Measurements from ENCODE around the gene USP24.

Gene USP24

DNA sequence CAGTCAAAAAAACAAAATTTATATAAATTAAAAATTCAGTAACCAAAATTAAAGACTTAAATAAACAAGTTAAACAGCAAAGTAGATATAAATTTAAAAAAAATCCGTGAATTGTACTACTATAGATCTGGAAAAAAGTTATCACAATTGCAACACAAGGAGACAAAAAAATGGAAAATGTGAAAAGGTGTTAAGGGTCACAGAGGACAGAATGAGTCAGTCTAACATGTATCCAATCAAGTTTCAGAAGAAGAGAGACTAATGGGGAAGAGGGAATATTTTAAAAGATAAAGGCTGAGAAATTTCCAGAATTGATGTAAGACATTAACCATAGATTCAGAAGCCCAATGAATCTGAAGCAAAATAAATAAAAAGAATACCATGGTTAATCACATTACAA lies 46.0 kb downstream of the USP24 start:
- H3K36me3 ChIP-seq, result peaks cover 43% of the 10 kb centered on the region
- H3K27me3 ChIP-seq, result no peaks in the 10 kb centered on the region
- H3K4me1 ChIP-seq (ENCODE audit: control insufficient read depth in 1 of 2, insufficient read depth in 1 of 2, low read depth in 1 of 2, low read length in 1 of 2), result no peaks in the 10 kb centered on the region
- TF ChIP-seq CTCF (IDR thresholded peaks at IDR 0.05), result no peak
- H3K9me3 ChIP-seq, result no peaks in the 10 kb centered on the region
- no peak overlapping the region for H3K4me3 ChIP-seq (ENCODE audit: low read depth in 1 of 2, low read length in 1 of 2)
- no peak overlapping the region for H3K27ac ChIP-seq

DNA sequence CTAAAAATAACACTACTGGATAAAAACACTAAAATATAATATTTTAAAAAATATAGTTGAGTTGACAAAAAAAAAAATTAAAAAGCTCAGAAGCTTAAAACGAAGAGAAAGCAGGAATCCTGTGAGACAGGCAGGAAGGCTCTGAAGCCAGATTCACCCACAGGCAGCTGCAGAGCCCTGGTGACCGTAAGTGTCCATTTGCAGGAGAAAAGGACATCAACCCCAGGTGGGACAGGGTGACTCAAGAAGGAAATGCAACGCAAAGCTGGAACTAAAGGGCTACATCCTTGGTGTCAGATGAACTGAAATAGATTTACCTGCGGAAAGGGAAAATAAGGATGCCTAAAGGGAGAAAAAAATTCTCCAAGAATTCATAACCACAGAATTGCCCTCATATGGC lies 46.8 kb downstream of the USP24 start:
- peaks cover 51% of the 10 kb centered on the region for H3K36me3 ChIP-seq
- no peaks in the 10 kb centered on the region for H3K9me3 ChIP-seq
- no peaks in the 10 kb centered on the region for H3K27me3 ChIP-seq
- H3K27ac ChIP-seq, result no peak overlapping the region
- TF ChIP-seq CTCF (IDR thresholded peaks at IDR 0.05), result no peak
- H3K4me3 ChIP-seq (ENCODE audit: low read depth in 1 of 2, low read length in 1 of 2), result no peak overlapping the region
- H3K4me1 ChIP-seq (ENCODE audit: control insufficient read depth in 1 of 2, insufficient read depth in 1 of 2, low read depth in 1 of 2, low read length in 1 of 2), result no peaks in the 10 kb centered on the region

GRCh38 chr1:55167224-55167871 lies 47.8 kb downstream of the USP24 start:
- no peak overlapping the region for H3K27ac ChIP-seq
- H3K4me1 ChIP-seq (ENCODE audit: control insufficient read depth in 1 of 2, insufficient read depth in 1 of 2, low read depth in 1 of 2, low read length in 1 of 2), result no peaks in the 10 kb centered on the region
- H3K9me3 ChIP-seq, result no peaks in the 10 kb centered on the region
- no peak for TF ChIP-seq CTCF (IDR thresholded peaks at IDR 0.05)
- peaks cover 51% of the 10 kb centered on the region for H3K36me3 ChIP-seq
- H3K27me3 ChIP-seq, result no peaks in the 10 kb centered on the region
- no peak overlapping the region for H3K4me3 ChIP-seq (ENCODE audit: low read depth in 1 of 2, low read length in 1 of 2)

GRCh38 chr1:55164906-55165305 lies 50.3 kb downstream of the USP24 start:
- Histone ChIP-seq H3K9me3 (no peaks in the 10 kb centered on the region), H3K36me3 (peaks cover 51% of the 10 kb centered on the region), H3K4me3 (ENCODE audit: low read depth in 1 of 2, low read length in 1 of 2) (no peak overlapping the region), H3K27ac (no peak overlapping the region), H3K4me1 (ENCODE audit: control insufficient read depth in 1 of 2, insufficient read depth in 1 of 2, low read depth in 1 of 2, low read length in 1 of 2) (no peaks in the 10 kb centered on the region), H3K27me3 (no peaks in the 10 kb centered on the region)
- no peak for TF ChIP-seq CTCF (IDR thresholded peaks at IDR 0.05)

- H3K9me3 ChIP-seq, result no peaks in the 10 kb centered on the region
- H3K4me3 ChIP-seq (ENCODE audit: low read depth in 1 of 2, low read length in 1 of 2), result no peak overlapping the region
- H3K36me3 ChIP-seq, result peaks cover 61% of the 10 kb centered on the region
- no peaks in the 10 kb centered on the region for H3K4me1 ChIP-seq (ENCODE audit: control insufficient read depth in 1 of 2, insufficient read depth in 1 of 2, low read depth in 1 of 2, low read length in 1 of 2)
- no peaks in the 10 kb centered on the region for H3K27me3 ChIP-seq
- H3K27ac ChIP-seq, result no peak overlapping the region
- no peak for TF ChIP-seq CTCF (IDR thresholded peaks at IDR 0.05)
Measured at GRCh38 chr1:55159571-55159970, 55.6 kb downstream of the USP24 start.
